ENCODE measurements around the gene MGST2. TPM values are rescaled to one million over a fixed set of nuclear protein-coding genes. Genes with fewer than 3 reads are reported as not detected.

MGST2 gene
- total and polyA plus RNA-seq, 9 donors: 42.5 to 58.4 (median 45.6) TPM

GRCh38 chr4:139718358-139718757 lies 52.7 kb downstream of the MGST2 start:
- no peak overlapping the region for H3K27ac ChIP-seq (ENCODE audit: low read length)
- H3K4me1 ChIP-seq (ENCODE audit: control insufficient read depth, insufficient read depth, low read length): no peaks in the 10 kb centered on the region
- no peaks in the 10 kb centered on the region for H3K27me3 ChIP-seq (ENCODE audit: control insufficient read depth, insufficient read depth, low read length)
- no peak overlapping the region for H3K4me3 ChIP-seq (ENCODE audit: low read length)
- WGBS (ENCODE audit: insufficient coverage): 92% methylated on average over 6 of the region's 6 CpGs
- no peaks in the 10 kb centered on the region for H3K9me3 ChIP-seq (replicated peaks; ENCODE audit: control insufficient read depth, low read depth, low read length)
- H3K36me3 ChIP-seq (ENCODE audit: control insufficient read depth, insufficient read depth, low read length): peaks cover 16% of the 10 kb centered on the region
- no peak for DNase-seq

- no peaks in the 10 kb centered on the region for H3K4me1 ChIP-seq (ENCODE audit: control insufficient read depth, insufficient read depth, low read length)
- no peak for DNase-seq
- H3K4me3 ChIP-seq (ENCODE audit: low read length): no peak overlapping the region
- H3K27ac ChIP-seq (ENCODE audit: low read length): no peak overlapping the region
- WGBS (ENCODE audit: insufficient coverage): 85% methylated on average over 10 of the region's 10 CpGs
- no peaks in the 10 kb centered on the region for H3K9me3 ChIP-seq (replicated peaks; ENCODE audit: control insufficient read depth, low read depth, low read length)
- peaks cover 16% of the 10 kb centered on the region for H3K36me3 ChIP-seq (ENCODE audit: control insufficient read depth, insufficient read depth, low read length)
- H3K27me3 ChIP-seq (ENCODE audit: control insufficient read depth, insufficient read depth, low read length): no peaks in the 10 kb centered on the region
Measured at GRCh38 chr4:139718833-139719232, 53.2 kb downstream of the MGST2 start.

- Histone ChIP-seq H3K9me3 (replicated peaks; ENCODE audit: control insufficient read depth, low read depth, low read length) (no peaks in the 10 kb centered on the region), H3K36me3 (ENCODE audit: control insufficient read depth, insufficient read depth, low read length) (peaks cover 14% of the 10 kb centered on the region), H3K27ac (ENCODE audit: low read length) (no peak overlapping the region), H3K4me1 (ENCODE audit: control insufficient read depth, insufficient read depth, low read length) (no peaks in the 10 kb centered on the region), H3K4me3 (ENCODE audit: low read length) (no peak overlapping the region), H3K27me3 (ENCODE audit: control insufficient read depth, insufficient read depth, low read length) (no peaks in the 10 kb centered on the region)
- WGBS (ENCODE audit: insufficient coverage): 96% methylated on average over 15 of the region's 16 CpGs
- no peak for DNase-seq
Measured at GRCh38 chr4:139719381-139720101, 53.9 kb downstream of the MGST2 start.

GRCh38 chr4:139720806-139721205 lies 55.2 kb downstream of the MGST2 start:
- DNase-seq: no peak
- Histone ChIP-seq H3K4me1 (ENCODE audit: control insufficient read depth, insufficient read depth, low read length) (no peaks in the 10 kb centered on the region), H3K27ac (ENCODE audit: low read length) (no peak overlapping the region), H3K27me3 (ENCODE audit: control insufficient read depth, insufficient read depth, low read length) (no peaks in the 10 kb centered on the region), H3K9me3 (replicated peaks; ENCODE audit: control insufficient read depth, low read depth, low read length) (no peaks in the 10 kb centered on the region), H3K36me3 (ENCODE audit: control insufficient read depth, insufficient read depth, low read length) (peaks cover 17% of the 10 kb centered on the region), H3K4me3 (ENCODE audit: low read length) (no peak overlapping the region)
- 86% methylated on average over 1 of the region's 6 CpGs for WGBS (ENCODE audit: insufficient coverage)

- Histone ChIP-seq H3K27me3 (ENCODE audit: control insufficient read depth, insufficient read depth, low read length) (no peaks in the 10 kb centered on the region), H3K27ac (ENCODE audit: low read length) (no peak overlapping the region), H3K4me3 (ENCODE audit: low read length) (no peak overlapping the region), H3K36me3 (ENCODE audit: control insufficient read depth, insufficient read depth, low read length) (peaks cover 17% of the 10 kb centered on the region), H3K9me3 (replicated peaks; ENCODE audit: control insufficient read depth, low read depth, low read length) (no peaks in the 10 kb centered on the region), H3K4me1 (ENCODE audit: control insufficient read depth, insufficient read depth, low read length) (no peaks in the 10 kb centered on the region)
- WGBS (ENCODE audit: insufficient coverage): 100% methylated on average over 2 of the region's 4 CpGs
- DNase-seq: no peak
Measured at GRCh38 chr4:139721789-139722188, 56.2 kb downstream of the MGST2 start.

- Histone ChIP-seq H3K9me3 (replicated peaks; ENCODE audit: control insufficient read depth, low read depth, low read length) (no peaks in the 10 kb centered on the region), H3K4me3 (ENCODE audit: low read length) (no peak overlapping the region), H3K4me1 (ENCODE audit: control insufficient read depth, insufficient read depth, low read length) (no peaks in the 10 kb centered on the region), H3K27me3 (ENCODE audit: control insufficient read depth, insufficient read depth, low read length) (no peaks in the 10 kb centered on the region), H3K36me3 (ENCODE audit: control insufficient read depth, insufficient read depth, low read length) (peaks cover 7% of the 10 kb centered on the region), H3K27ac (ENCODE audit: low read length) (no peak overlapping the region)
- no CpG with 5 or more reads among the region's 2 CpGs for WGBS (ENCODE audit: insufficient coverage)
- DNase-seq: no peak
Measured at GRCh38 chr4:139725236-139725635, 59.6 kb downstream of the MGST2 start.

GRCh38 chr4:139726615-139727014 lies 61.0 kb downstream of the MGST2 start:
- WGBS (ENCODE audit: insufficient coverage): no CpG with 5 or more reads among the region's 3 CpGs
- H3K4me3 ChIP-seq (ENCODE audit: low read length): no peak overlapping the region
- H3K27ac ChIP-seq (ENCODE audit: low read length): no peak overlapping the region
- no peak for DNase-seq
- H3K36me3 ChIP-seq (ENCODE audit: control insufficient read depth, insufficient read depth, low read length): peaks cover 7% of the 10 kb centered on the region
- no peaks in the 10 kb centered on the region for H3K27me3 ChIP-seq (ENCODE audit: control insufficient read depth, insufficient read depth, low read length)
- H3K4me1 ChIP-seq (ENCODE audit: control insufficient read depth, insufficient read depth, low read length): no peaks in the 10 kb centered on the region
- no peaks in the 10 kb centered on the region for H3K9me3 ChIP-seq (replicated peaks; ENCODE audit: control insufficient read depth, low read depth, low read length)

GRCh38 chr4:139728146-139728545 lies 62.5 kb downstream of the MGST2 start:
- Histone ChIP-seq H3K9me3 (replicated peaks; ENCODE audit: control insufficient read depth, low read depth, low read length) (no peaks in the 10 kb centered on the region), H3K27ac (ENCODE audit: low read length) (no peak overlapping the region), H3K27me3 (ENCODE audit: control insufficient read depth, insufficient read depth, low read length) (no peaks in the 10 kb centered on the region), H3K36me3 (ENCODE audit: control insufficient read depth, insufficient read depth, low read length) (peaks cover 7% of the 10 kb centered on the region), H3K4me3 (ENCODE audit: low read length) (no peak overlapping the region), H3K4me1 (ENCODE audit: control insufficient read depth, insufficient read depth, low read length) (no peaks in the 10 kb centered on the region)
- no peak for DNase-seq
- WGBS (ENCODE audit: insufficient coverage): 100% methylated on average over 1 of the region's 4 CpGs

- no peak for DNase-seq
- H3K4me1 ChIP-seq (ENCODE audit: control insufficient read depth, insufficient read depth, low read length): peaks cover 2% of the 10 kb centered on the region
- H3K9me3 ChIP-seq (replicated peaks; ENCODE audit: control insufficient read depth, low read depth, low read length): no peaks in the 10 kb centered on the region
- H3K27me3 ChIP-seq (ENCODE audit: control insufficient read depth, insufficient read depth, low read length): no peaks in the 10 kb centered on the region
- H3K36me3 ChIP-seq (ENCODE audit: control insufficient read depth, insufficient read depth, low read length): peaks cover 7% of the 10 kb centered on the region
- no peak overlapping the region for H3K4me3 ChIP-seq (ENCODE audit: low read length)
- WGBS (ENCODE audit: insufficient coverage): 80% methylated on average over 1 of the region's 3 CpGs
- H3K27ac ChIP-seq (ENCODE audit: low read length): no peak overlapping the region
Measured at GRCh38 chr4:139728840-139729239, 63.2 kb downstream of the MGST2 start.

- Histone ChIP-seq H3K9me3 (replicated peaks; ENCODE audit: control insufficient read depth, low read depth, low read length) (no peaks in the 10 kb centered on the region), H3K27ac (ENCODE audit: low read length) (no peak overlapping the region), H3K27me3 (ENCODE audit: control insufficient read depth, insufficient read depth, low read length) (no peaks in the 10 kb centered on the region), H3K4me1 (ENCODE audit: control insufficient read depth, insufficient read depth, low read length) (peaks cover 21% of the 10 kb centered on the region), H3K4me3 (ENCODE audit: low read length) (no peak overlapping the region), H3K36me3 (ENCODE audit: control insufficient read depth, insufficient read depth, low read length) (peaks cover 3% of the 10 kb centered on the region)
- DNase-seq: no peak
- WGBS (ENCODE audit: insufficient coverage): no CpG with 5 or more reads among the region's 4 CpGs
Measured at GRCh38 chr4:139732991-139733570, 67.5 kb downstream of the MGST2 start.

Measured in muscle of leg (tissue), 11 donors.